GM23338 (cell line): ENCODE data around the gene MIR17HG. TPM values are rescaled to one million over a fixed set of nuclear protein-coding genes. Genes with fewer than 3 reads are reported as not detected.

ENCODE experiments used
- ATAC-seq: fragments of 200-7000 bp; cut with Tn5 transposase; 3 replicates; pipeline ENCODE4 v1.9.1; 2020
- DNase-seq: peaks from one replicate; pipeline ENCODE4 v3.0.0-alpha.2; 2015; ENCODE audit warnings: low spot score
- H2AFZ ChIP-seq: fragments of 200-600 bp; sonication (generic); 2 replicates; pipeline ENCODE4 v1.8.0; 2016; ENCODE audit warnings: antibody characterized with exemption, mild to moderate bottlenecking, moderate library complexity
- H3F3A ChIP-seq: fragments of 200-600 bp; sonication (generic); replicated peaks from 2 replicates; pipeline ENCODE4 v1.8.0; 2017; ENCODE audit warnings: antibody characterized with exemption, mixed run types, low read depth
- H3K27ac ChIP-seq: fragments of 200-600 bp; sonication (generic); 2 replicates; pipeline ENCODE4 v1.6.1; 2016; ENCODE audit warnings: low read depth
- H3K27me3 ChIP-seq: fragments of 200-600 bp; sonication (generic); 2 replicates; pipeline ENCODE4 v1.8.0; 2016; ENCODE audit warnings: mild to moderate bottlenecking, mixed run types, moderate library complexity; ENCODE audit not compliant: insufficient read depth
- H3K36me3 ChIP-seq: fragments of 200-600 bp; sonication (generic); 2 replicates; pipeline ENCODE4 v1.8.0; 2016; ENCODE audit warnings: mild to moderate bottlenecking; ENCODE audit not compliant: insufficient read depth
- H3K4me1 ChIP-seq: fragments of 200-600 bp; sonication (generic); 2 replicates; pipeline ENCODE4 v1.8.0; 2016; ENCODE audit warnings: mild to moderate bottlenecking, moderate library complexity; ENCODE audit not compliant: insufficient read depth
- H3K4me2 ChIP-seq: fragments of 200-600 bp; sonication (generic); 2 replicates; pipeline ENCODE4 v1.7.1; 2017; ENCODE audit warnings: mixed run types
- H3K4me3 ChIP-seq: fragments of 200-600 bp; sonication (generic); 2 replicates; pipeline ENCODE4 v1.6.1; 2016; ENCODE audit warnings: mixed run types
- H3K79me2 ChIP-seq: fragments of 200-600 bp; sonication (generic); replicated peaks from 2 replicates; pipeline ENCODE4 v1.8.0; 2017; ENCODE audit warnings: mild to moderate bottlenecking; ENCODE audit not compliant: insufficient read depth
- H3K9me2 ChIP-seq: fragments of 200-600 bp; sonication (generic); 2 replicates; pipeline ENCODE4 v1.8.0; 2017; ENCODE audit not compliant: insufficient read depth
- H4K20me1 ChIP-seq: fragments of 200-600 bp; sonication (generic); replicated peaks from 2 replicates; pipeline ENCODE4 v1.8.0; 2017; ENCODE audit warnings: mild to moderate bottlenecking; ENCODE audit not compliant: insufficient read depth
- H3K27ac Mint-ChIP-seq: 2 replicates; pipeline ENCODE4 v1.8.0; 2020; ENCODE audit warnings: inconsistent platforms, mild to moderate bottlenecking, moderate library complexity, mixed read lengths
- H3K27me3 Mint-ChIP-seq: 3 replicates; pipeline ENCODE4 v1.8.0; 2022; ENCODE audit warnings: low read depth, mild to moderate bottlenecking, moderate library complexity, mixed read lengths, inconsistent platforms; ENCODE audit not compliant: insufficient read depth, poor library complexity
- H3K36me3 Mint-ChIP-seq: 3 replicates; pipeline ENCODE4 v1.8.0; 2021; ENCODE audit warnings: low read depth, mild to moderate bottlenecking, inconsistent platforms, moderate library complexity, mixed read lengths
- H3K4me1 Mint-ChIP-seq: 3 replicates; pipeline ENCODE4 v1.8.0; 2020; ENCODE audit warnings: mild to moderate bottlenecking, inconsistent platforms, mixed read lengths
- H3K4me3 Mint-ChIP-seq: 3 replicates; pipeline ENCODE4 v1.8.0; 2021; ENCODE audit warnings: moderate library complexity, mild to moderate bottlenecking, inconsistent platforms, mixed read lengths
- H3K9me3 Mint-ChIP-seq: 3 replicates; pipeline ENCODE4 v1.8.0; 2020; ENCODE audit warnings: moderate library complexity, mild to moderate bottlenecking, inconsistent platforms, mixed read lengths
- CREB1 ChIP-seq: fragments of 250-450 bp; sonication (Bioruptor Pico); IDR thresholded peaks from 2 replicates; pipeline ENCODE4 v1.5.0; 2020; ENCODE audit warnings: low read depth, mild to moderate bottlenecking, moderate library complexity
- ETS1 ChIP-seq: IDR thresholded peaks from 2 replicates; pipeline ENCODE4 v1.6.1; 2016; ENCODE audit warnings: antibody characterized with exemption
- EZH2 ChIP-seq: fragments of 200-600 bp; sonication (generic); IDR thresholded peaks from one replicate; pipeline ENCODE4 v1.8.0; 2017; ENCODE audit warnings: antibody characterized with exemption, mild to moderate bottlenecking, low read depth; ENCODE audit not compliant: unreplicated experiment
- EZH2phosphoT487 ChIP-seq: fragments of 200-600 bp; sonication (generic); IDR thresholded peaks from one replicate; pipeline ENCODE4 v1.8.1; 2018; ENCODE audit warnings: antibody characterized with exemption; ENCODE audit not compliant: unreplicated experiment
- polyA plus RNA-seq: library from polyadenylated mRNA; unstranded; fragments of >200 nt; fragmentation: Nextera tagmentation; extraction: Ambion mirVana; gene quantifications from 2 replicates; pipeline ENCODE4 v1.2.1, GENCODE V29; 2016
- total RNA-seq: library from RNA; depleted of rRNA; stranded (reverse); fragments of >200 nt; shearing (Covaris generic); gene quantifications from 2 replicates; pipeline ENCODE4 v1.2.3, GENCODE V29; 2014
- TF ChIP-seq, protein P1 (sequence below): IDR thresholded peaks from one replicate; pipeline ENCODE4 v1.6.1; 2018; ENCODE audit warnings: antibody characterized with exemption; ENCODE audit not compliant: unreplicated experiment

The MIR17HG gene
- total and polyA plus RNA-seq, 2 experiments from 2014 or later: 14.8 to 46.0 TPM

DNA sequence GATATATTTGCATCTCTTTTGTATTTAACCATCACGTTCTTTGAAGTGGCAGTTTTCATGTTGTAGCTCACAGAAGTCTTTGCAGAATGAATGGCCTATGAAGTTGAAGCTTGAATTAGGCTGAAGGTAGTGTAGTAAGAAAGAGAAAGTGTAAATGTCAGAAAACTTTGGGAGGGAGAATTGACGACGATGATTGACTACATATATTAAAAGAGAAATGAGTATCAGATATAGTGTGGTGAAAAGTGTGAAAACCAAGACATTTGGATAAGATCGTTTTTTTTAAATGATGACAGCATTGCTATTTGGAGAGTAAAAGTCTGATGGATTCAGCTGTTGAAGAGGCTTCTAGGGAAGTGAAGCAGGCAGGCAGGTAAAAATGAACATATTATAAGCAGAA is 36.3 kb downstream of the MIR17HG start (continued):
- TF ChIP-seq, protein P1, sequence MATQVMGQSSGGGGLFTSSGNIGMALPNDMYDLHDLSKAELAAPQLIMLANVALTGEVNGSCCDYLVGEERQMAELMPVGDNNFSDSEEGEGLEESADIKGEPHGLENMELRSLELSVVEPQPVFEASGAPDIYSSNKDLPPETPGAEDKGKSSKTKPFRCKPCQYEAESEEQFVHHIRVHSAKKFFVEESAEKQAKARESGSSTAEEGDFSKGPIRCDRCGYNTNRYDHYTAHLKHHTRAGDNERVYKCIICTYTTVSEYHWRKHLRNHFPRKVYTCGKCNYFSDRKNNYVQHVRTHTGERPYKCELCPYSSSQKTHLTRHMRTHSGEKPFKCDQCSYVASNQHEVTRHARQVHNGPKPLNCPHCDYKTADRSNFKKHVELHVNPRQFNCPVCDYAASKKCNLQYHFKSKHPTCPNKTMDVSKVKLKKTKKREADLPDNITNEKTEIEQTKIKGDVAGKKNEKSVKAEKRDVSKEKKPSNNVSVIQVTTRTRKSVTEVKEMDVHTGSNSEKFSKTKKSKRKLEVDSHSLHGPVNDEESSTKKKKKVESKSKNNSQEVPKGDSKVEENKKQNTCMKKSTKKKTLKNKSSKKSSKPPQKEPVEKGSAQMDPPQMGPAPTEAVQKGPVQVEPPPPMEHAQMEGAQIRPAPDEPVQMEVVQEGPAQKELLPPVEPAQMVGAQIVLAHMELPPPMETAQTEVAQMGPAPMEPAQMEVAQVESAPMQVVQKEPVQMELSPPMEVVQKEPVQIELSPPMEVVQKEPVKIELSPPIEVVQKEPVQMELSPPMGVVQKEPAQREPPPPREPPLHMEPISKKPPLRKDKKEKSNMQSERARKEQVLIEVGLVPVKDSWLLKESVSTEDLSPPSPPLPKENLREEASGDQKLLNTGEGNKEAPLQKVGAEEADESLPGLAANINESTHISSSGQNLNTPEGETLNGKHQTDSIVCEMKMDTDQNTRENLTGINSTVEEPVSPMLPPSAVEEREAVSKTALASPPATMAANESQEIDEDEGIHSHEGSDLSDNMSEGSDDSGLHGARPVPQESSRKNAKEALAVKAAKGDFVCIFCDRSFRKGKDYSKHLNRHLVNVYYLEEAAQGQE: no peak
- TF ChIP-seq EZH2: no peak
- no peak for TF ChIP-seq EZH2phosphoT487
- no peak for TF ChIP-seq ETS1

DNA sequence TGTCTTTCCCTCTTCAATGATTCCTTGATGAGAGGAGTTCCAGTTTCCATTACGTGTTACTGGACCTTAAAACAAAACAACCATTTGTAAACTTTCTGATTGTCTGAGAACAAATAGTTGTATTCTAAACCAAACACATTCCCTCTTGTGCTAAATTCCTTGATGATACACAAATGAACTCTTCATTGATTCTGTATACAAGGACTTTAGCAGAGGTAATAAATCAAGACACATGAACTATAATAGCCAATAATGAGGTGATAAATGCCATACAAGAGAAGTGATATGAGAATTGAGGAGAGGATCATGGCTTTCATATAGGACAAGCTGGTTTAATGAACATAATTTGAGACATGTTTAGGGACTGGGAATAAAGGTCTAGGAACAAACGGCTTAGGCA is 37.4 kb downstream of the MIR17HG start:
- Mint-ChIP-seq H3K27ac (no peak overlapping the region), H3K36me3 (no peaks in the 10 kb centered on the region), H3K4me3 (no peak overlapping the region), H3K27me3 (no peaks in the 10 kb centered on the region), H3K4me1 (no peaks in the 10 kb centered on the region), H3K9me3 (no peaks in the 10 kb centered on the region)
- H3K36me3 ChIP-seq: no peaks in the 10 kb centered on the region
- H3K4me1 ChIP-seq: no peaks in the 10 kb centered on the region
- TF ChIP-seq, protein P1: no peak
- TF ChIP-seq CREB1 (CRISPR knock-in tag): no peak
- no peaks in the 10 kb centered on the region for H3F3A ChIP-seq
- H3K27ac ChIP-seq: no peak overlapping the region
- H2AFZ ChIP-seq: no peak overlapping the region
- H3K79me2 ChIP-seq: no peaks in the 10 kb centered on the region
- no peak overlapping the region for H3K4me2 ChIP-seq
- H3K9me2 ChIP-seq: no peaks in the 10 kb centered on the region
- DNase-seq (no peak), ATAC-seq (no peak)
- H3K27me3 ChIP-seq: no peaks in the 10 kb centered on the region
- no peak overlapping the region for H3K4me3 ChIP-seq
- H4K20me1 ChIP-seq: no peaks in the 10 kb centered on the region
